ENCODE measurements around the gene BEX4. TPM values are rescaled to one million over a fixed set of nuclear protein-coding genes. Genes with fewer than 3 reads are reported as not detected.

Gene BEX4
- total RNA-seq, 4 donors from 2014 or later = 0.36 to 6.6 (median 5.0) TPM

DNA sequence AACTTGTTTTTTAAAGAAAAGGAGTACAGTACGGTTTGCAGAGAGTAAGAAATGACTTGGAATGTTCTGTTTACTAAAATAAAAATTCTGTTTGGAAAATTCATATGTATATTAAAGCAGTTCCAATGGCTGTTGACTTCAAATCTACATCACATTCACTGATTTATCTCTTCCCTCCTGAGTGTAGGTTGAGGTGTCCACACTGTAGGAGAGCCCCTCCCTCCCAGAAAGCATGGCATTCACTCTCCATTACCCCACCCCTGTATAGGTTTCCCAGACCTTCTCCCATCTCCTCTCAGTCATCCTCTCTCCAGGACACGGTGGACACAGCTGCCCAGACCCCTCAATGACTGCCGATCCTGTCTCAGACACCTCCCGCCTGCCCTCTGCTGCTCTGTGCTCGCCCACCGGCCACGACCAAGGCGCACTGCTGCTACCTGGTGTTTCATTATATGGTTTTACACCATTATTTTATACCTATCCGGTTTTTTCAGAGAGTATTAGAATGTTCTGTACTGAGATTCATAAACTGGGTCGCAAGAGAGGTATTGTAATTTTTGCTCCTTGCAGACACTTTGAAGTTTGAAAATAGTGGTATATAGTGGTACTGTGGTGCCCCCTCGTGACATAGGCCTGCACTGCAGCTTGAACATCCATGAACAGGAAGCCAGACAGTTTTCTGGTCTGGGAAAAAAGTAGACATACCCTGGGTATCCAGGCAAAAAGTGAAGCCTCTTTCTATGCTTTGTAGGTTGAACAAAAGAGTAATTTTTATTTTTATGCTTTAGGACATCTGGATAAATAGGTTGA lies 38.8 kb upstream of the BEX4 start:
- TF ChIP-seq POLR2A (IDR thresholded peaks at IDR 0.05) (no peak), CTCF (IDR thresholded peaks at IDR 0.05 in 4 of 5, conservative IDR thresholded peaks at IDR 0.05 in 1 of 5) (peak in 4 of 5 experiments; percentile 18 to 56 (median 35))
- H3K4me1 ChIP-seq = no peaks in the 10 kb centered on the region
- no peak for ATAC-seq
- no peak for DNase-seq
- no peak overlapping the region for H3K4me3 ChIP-seq
- no peaks in the 10 kb centered on the region for H3K9me3 ChIP-seq
- intact Hi-C loops (cut with DNase I; ENCODE audit: low total_unique reads) = loop anchor here (5.0 kb wide), 1 partner anchor 224 kb away; no protein-coding TSS in a partner anchor
- H3K27me3 ChIP-seq = peaks cover 0 to 6% (median 4%) of the 10 kb centered on the region in 3 donors
- H3K27ac ChIP-seq = no peak overlapping the region
- no peaks in the 10 kb centered on the region for H3K36me3 ChIP-seq
- in situ Hi-C loops (cut with MboI; ENCODE audit: low sequenced_read_pairs in 4 of 4) = loop anchor here in 1 of 4 donors (10.0 kb wide), 1 partner anchor 231 kb away; no protein-coding TSS in a partner anchor

DNA sequence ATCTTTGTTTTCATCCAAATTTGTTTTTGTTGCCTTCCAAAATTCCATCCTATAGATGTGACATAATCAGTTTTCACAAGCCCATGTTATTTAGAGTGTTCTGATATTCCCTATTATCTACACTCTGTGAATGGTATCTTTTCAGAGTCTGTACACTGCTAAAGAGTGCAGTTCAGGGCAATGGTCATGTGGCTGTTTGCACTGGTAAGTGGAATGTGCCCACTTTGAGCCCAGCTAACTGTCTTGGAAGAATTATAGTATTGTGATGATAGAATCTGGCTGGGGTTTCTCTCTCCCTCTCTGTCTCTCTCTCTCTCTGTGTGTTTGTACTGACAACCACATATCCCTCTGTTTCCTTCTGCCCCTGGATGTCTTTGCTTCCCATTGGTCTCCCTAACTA lies 37.4 kb upstream of the BEX4 start:
- TF ChIP-seq CTCF (IDR thresholded peaks at IDR 0.05 in 4 of 5, conservative IDR thresholded peaks at IDR 0.05 in 1 of 5) (no peak), POLR2A (IDR thresholded peaks at IDR 0.05) (no peak)
- H3K4me1 ChIP-seq = no peaks in the 10 kb centered on the region
- ATAC-seq (no peak), DNase-seq (no peak)
- peaks cover 0 to 6% (median 4%) of the 10 kb centered on the region in 3 donors for H3K27me3 ChIP-seq
- no peaks in the 10 kb centered on the region for H3K36me3 ChIP-seq
- intact Hi-C loops (cut with DNase I; ENCODE audit: low total_unique reads) = loop anchor here (5.0 kb wide), 1 partner anchor 225 kb away; no protein-coding TSS in a partner anchor
- H3K27ac ChIP-seq = no peak overlapping the region
- in situ Hi-C loops (cut with MboI; ENCODE audit: low sequenced_read_pairs in 4 of 4) = loop anchor here in 1 of 4 donors (10.0 kb wide), 1 partner anchor 233 kb away; no protein-coding TSS in a partner anchor
- H3K4me3 ChIP-seq = no peak overlapping the region
- H3K9me3 ChIP-seq = no peaks in the 10 kb centered on the region

GRCh38 chrX:103183912-103184311 lies 31.0 kb upstream of the BEX4 start:
- ATAC-seq = no peak
- Histone ChIP-seq H3K4me1 (no peaks in the 10 kb centered on the region), H3K4me3 (no peak overlapping the region), H3K27ac (no peak overlapping the region), H3K36me3 (no peaks in the 10 kb centered on the region), H3K27me3 (peaks cover 0 to 9% (median 0%) of the 10 kb centered on the region in 3 donors), H3K9me3 (no peaks in the 10 kb centered on the region)
- TF ChIP-seq CTCF (IDR thresholded peaks at IDR 0.05 in 4 of 5, conservative IDR thresholded peaks at IDR 0.05 in 1 of 5) (no peak), POLR2A (IDR thresholded peaks at IDR 0.05) (no peak)
- intact Hi-C loops (cut with DNase I; ENCODE audit: low total_unique reads) = no loop called here
- no peak for DNase-seq
- in situ Hi-C loops (cut with MboI; ENCODE audit: low sequenced_read_pairs in 4 of 4) = no loop called here

DNA sequence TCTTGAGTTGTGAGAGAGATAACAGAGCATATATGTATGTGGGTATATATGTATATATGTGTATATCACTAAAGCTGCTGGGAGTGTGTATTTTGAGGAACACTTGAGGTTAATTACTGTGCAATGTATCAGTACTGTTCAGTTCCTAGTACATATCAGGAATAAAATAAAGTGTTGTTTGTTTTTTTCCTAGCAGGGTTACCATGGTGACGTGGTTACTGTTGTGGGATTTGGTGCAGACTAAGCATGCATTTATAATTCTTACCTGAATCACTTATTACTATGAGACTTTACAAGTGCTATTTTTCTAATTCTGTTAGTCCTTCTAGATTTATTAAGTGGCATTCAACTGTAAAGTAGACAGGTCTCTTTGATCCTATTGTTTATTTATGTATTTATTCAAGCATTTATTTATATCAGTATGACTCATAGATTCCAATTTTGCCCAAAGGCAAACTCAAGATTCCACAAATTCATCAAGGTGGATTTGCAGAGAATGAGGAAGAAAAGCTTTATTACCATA lies 26.9 kb upstream of the BEX4 start:
- in situ Hi-C loops (cut with MboI; ENCODE audit: low sequenced_read_pairs in 4 of 4) (no loop called here), intact Hi-C loops (cut with DNase I; ENCODE audit: low total_unique reads) (no loop called here)
- no peaks in the 10 kb centered on the region for H3K36me3 ChIP-seq
- H3K4me1 ChIP-seq = no peaks in the 10 kb centered on the region
- H3K9me3 ChIP-seq = no peaks in the 10 kb centered on the region
- no peak for DNase-seq
- no peak overlapping the region for H3K4me3 ChIP-seq
- H3K27me3 ChIP-seq = peaks cover 0 to 16% (median 0%) of the 10 kb centered on the region in 3 donors
- no peak for ATAC-seq
- H3K27ac ChIP-seq = no peak overlapping the region
- TF ChIP-seq CTCF (IDR thresholded peaks at IDR 0.05 in 4 of 5, conservative IDR thresholded peaks at IDR 0.05 in 1 of 5) (no peak), POLR2A (IDR thresholded peaks at IDR 0.05) (no peak)
